HG02981 (cell line): Measurements from ENCODE around the gene AP1M2.
"Not testable (repeated sequence)": the region's sequence is repeated elsewhere in the genome, so short reads cannot be mapped to it uniquely, and the experiment has no call there.

Experiments
- ATAC-seq: cut with Tn5 transposase; IDR thresholded peaks from one replicate; pipeline ENCODE4 v1.9.1; 2021; ENCODE audit warnings: mild to moderate bottlenecking, moderate library complexity; ENCODE audit not compliant: unreplicated experiment

AP1M2 gene

DNA sequence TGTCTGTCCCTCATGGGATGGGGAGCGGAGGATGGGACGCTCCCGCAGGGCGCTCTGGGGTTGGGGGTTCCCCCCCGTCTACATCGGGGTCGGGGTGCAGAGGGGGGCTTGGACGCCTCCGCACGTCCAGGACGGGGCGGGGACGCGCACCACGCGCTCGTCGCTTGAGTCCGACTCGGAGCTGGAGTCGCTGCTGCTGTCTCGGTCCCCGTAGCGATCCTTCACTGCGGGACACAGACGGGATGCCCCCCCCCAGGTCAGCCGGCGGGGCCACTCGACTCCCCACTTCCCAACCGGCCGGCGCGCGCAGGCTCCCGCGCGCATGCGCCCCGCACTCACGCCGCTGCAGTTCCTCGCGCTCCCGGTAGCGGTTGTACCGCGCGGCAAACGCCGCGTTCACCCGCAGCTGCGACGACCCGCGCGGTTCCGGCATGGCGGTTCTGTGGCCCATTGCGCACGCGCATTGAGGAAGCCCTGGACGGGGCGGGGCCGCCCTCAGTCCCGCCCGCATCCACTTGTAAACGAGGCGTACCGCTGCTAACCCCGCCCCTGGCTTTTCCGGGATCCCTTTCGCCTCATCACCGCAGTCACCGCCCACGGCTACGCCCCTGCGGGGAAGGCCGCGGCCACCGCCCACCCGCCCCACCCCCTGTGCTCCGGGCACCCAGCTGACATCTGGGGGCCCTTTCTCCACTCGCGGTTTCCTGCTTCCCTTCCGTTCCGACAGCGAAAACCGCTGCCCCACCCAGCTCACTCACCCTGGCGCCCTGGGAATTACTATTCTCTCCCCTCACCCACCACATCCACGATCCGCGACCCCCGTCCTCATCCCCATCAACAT, 21.3 kb downstream of the AP1M2 start, which contains the start of gene KRI1:
Gene KRI1, minus strand, starts transcription at position 444 of the 841 bp plus-strand sequence. Its CDS starts 11 bp downstream, at position 433.
- ATAC-seq: peak; percentile 39

DNA sequence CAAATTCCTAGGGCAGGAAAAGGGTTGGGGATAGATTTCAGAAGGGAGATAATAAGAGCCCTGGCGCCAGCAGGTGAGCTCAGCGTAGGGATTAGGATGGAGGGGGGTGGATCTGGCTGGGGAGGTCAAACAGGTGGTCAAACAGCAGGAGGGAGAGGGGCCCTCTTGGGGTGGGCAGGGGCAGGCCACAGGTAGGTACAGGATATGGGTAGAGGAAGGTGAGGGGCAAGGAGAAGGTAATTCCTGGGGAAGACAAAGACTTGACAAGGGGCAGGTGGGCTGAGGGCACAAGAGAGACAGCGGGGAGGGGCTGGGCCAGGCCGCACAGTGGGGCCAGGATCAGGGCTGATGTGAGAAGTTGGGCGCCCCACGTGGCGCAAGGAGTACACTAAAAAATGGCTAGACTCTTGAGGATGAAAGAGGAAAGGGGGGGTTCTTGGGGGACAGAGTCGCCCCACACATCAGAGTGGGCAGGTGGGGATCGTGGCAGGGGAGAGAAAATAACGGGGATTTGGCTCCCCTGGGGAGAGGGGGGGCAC, 22.0 kb downstream of the AP1M2 start:
- ATAC-seq: no peak

DNA sequence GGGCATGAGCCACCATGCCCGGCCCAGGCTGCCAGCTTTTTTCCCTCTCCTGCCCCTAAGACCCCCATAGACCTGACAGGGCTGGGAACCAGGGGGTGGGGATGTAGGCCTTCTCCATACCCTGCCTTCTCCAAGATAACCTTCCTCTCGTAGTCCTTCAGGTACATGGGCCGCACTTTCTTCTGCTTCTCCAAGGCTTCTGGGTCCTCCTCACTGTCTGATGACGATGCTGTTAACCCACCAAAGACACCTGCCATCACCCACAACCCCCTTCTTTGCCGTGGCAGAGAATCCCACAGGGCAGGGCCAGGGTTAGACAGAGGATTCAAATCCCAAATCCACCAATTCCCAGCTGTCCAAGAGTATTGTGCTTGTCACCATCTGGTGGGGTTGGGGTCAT, 24.5 kb downstream of the AP1M2 start:
- no peak for ATAC-seq

DNA sequence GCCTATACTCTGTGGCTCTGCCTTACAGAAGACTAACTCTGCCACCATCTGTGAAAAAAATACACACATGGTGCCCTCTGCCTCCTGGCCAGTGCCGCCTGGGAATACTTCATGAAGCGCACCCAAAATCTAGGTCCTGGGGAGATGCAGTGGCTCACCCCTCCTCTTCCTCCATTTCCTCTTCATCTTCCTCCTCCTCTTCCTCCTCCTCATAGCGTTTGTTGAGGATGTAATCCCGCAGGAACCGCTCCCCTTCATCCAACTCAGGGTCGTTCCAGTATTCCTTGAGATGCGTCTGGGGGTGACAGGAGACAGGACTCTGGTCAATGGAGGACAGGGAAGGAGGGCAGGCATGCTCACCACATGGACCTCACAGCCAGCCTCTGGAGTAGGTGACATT, 27.0 kb downstream of the AP1M2 start:
- no peak for ATAC-seq

DNA sequence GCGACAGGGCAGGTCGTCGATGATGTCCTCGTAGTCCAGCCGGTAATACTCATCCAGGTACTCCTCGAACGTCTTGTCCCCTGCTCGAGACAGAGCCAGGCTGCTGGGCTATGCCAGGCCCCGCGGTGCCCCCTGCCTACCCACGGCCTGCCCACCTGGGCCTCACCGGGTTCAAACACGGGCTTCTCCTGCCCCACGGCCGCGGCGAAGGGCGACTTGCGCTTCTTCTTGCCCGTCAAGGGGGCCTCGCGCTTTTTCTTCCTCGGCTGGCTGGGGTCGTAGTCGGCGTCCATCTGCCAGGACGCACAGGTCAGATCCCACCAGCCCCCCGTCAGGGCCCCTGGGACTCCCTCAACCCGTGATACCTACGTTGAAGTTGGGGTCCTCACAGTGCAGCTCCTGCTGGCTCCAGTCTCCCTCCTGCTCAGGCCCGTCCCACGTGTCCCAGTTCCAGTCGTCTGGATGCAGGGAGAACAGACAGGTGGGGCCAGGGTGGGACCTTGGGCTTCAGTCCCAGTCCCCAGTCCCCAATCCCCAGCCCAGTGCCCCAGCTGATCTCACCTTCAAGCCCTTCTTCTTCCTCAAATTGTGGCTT, 29.4 kb downstream of the AP1M2 start:
- no peak for ATAC-seq

DNA sequence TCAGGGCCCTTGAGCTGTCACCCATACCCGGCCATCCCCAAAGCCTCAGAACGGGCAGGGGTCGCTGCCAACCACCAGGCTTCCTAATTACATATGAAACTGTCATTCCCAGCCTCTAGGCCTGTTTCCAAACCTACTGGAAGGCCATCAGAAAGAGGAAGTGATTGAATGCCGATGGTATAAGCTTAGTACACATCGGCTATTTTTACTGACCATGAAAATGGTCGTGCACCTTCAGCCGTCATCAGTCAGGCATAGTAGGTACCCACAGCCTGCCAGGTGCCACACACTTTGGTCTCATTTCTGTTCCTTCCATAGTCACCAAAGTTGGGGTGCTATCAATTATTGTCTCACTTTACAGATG, 31.5 kb downstream of the AP1M2 start:
- ATAC-seq: no peak

DNA sequence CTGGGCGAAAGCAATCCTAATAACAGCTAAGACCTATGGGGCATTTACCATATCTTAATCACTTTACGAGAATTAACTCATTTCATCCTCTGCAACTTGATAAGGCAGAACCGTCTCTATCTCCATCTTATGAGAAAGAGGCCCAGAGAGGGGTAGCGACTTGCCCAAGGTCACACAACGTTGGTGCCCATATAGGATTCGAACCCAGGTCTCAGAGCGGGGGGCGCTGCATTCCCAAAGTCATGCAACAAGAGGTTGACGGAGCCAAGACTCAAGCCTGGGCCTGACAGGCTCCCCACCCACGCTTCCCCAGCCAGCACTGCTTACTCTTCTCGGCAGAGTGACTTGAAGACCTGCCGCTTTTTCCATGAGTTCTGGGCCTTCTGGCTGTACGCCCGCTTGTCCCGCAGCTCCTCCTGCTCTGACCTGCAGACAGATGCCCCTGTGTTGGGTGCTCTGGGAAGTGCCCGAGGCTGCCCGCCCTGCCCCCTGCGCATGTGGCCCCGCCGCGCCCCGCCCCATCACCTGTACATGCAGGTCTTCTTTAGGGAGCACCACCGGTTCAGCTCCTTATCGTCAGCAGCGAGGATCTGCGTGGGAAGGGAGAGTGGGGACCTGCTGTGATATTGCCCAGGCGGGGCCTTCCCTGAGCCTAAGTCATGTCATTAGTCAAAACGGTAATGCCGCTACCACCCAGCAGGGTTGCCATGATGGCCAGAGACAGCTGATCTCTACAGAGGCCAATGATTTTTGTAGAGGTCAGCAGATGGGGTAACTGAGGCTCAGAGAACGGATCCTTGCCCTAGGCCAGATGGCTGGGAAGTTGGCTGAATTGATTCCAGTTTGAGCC, 32.1 kb downstream of the AP1M2 start:
- no peak for ATAC-seq

DNA sequence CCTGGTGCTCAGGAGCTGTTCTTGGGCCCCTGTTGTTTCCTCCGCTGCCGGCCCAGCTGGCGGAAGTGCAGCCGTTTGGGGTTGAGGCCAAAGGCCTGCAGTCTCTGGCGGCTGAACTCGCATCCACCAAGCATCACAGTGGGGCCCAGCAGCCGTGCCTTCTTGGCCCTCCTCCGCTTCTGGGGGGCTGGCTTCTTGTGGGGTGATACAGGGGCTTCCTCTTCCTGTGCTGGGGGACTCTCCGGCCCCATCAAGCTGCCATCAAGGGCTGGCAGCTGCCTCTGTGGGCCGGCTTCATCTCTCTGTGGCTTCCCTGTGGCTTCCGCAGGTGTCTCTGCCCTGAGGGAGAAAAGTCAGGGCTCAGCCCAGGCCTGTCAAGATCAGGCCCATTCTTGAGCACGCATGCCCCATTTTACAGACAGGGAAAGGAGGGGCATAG, 33.1 kb downstream of the AP1M2 start:
- peak; percentile 73 for ATAC-seq

DNA sequence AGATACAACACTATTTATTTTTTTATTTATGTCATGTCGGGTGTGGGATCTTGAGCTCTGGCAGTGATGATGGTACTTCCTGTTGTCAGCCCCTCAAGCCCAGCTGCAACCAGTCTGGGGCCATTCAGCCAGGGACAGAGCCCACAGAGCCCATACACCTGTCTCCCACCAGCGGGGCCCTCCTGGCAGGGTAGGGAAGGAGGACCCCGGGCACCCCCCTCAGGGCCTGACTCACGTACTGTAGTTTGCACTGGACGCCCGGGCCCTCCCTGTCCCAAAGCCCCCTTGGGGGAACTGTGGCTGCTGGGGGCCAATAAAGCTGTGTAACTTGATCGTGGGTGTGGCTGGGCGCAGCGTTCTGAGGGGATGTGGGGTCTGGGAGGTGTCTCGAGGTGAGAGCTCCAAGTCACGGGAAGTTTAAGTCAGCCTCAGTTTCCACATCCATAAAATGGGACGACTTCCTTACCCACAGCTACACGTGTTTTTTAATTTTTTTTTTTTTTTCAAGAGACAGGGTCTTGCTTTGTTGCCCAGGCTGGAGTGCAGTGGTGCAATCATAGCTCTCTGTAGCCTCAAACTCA, 33.9 kb downstream of the AP1M2 start:
- no peak for ATAC-seq

DNA sequence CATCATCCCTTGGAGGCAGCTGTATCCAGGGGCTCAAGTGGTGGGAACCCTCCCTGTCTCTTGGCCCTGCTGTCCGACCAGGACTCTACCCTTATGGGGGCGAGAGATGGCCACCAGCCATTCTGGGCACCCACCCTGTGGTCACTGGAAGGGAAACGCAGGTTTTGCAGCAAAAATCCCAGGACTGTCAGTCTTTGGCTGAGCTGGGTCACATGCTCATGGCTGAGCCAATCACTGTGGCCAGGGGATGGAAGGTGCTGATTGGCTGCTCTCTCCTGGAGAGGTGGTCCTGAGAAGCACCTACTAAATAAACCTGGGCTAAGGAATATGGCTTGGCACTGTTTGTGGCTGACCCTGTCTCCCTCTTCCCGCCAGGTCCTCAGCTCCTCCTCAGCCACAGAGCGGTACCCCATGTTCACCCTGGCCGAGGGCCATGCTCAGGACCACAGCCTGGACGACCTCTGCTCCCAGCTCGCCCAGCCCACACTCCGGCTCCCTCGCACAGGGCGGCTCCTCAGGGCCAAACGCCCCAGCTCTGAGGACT, 34.5 kb downstream of the AP1M2 start:
- no peak for ATAC-seq

DNA sequence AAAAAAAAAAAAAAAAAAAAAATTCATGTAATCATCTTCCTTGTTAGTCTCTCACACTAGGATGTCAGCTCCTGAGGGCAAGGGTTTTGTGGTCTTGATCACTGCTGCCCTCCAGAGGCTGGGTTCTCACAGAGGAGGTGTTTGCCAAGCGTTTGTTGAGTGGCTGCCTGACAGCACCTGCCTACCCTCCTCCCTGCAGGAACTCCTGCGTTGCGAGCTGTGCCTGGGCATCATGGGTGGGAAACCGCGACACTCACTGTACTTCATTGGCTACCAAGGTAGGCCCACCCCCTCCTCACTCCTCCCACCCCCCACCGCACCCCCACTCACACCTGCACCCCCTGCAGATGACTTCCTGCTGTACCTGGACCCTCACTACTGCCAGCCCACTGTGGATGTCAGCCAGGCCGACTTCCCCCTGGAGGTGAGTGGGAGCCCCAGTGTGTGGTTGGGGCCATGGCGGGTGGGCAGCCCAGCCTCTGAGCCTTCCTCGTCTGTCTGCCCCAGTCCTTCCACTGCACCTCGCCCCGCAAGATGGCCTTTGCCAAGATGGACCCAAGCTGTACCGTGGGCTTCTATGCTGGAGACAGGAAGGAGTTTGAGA, 35.3 kb downstream of the AP1M2 start:
- ATAC-seq: no peak

DNA sequence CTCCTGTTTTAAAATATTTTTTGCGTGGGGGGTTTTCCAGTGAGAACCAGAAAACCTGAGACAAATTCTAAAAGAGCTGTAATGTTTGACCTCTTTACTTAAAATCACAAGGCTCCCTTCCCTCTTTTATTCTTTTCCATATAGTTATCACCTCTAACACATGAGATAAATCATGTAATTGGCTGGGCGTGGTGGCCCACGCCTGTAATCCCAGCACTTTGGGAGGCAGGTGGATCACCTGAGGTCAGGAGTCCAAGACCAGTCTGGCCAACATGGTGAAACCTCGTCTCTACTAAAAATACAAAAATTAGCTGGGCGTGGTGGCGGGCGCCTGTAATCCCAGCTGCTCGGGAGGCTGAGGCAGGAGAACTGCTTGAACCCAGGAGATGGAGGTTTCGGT, 36.1 kb downstream of the AP1M2 start:
- not testable (repeated sequence) for ATAC-seq

DNA sequence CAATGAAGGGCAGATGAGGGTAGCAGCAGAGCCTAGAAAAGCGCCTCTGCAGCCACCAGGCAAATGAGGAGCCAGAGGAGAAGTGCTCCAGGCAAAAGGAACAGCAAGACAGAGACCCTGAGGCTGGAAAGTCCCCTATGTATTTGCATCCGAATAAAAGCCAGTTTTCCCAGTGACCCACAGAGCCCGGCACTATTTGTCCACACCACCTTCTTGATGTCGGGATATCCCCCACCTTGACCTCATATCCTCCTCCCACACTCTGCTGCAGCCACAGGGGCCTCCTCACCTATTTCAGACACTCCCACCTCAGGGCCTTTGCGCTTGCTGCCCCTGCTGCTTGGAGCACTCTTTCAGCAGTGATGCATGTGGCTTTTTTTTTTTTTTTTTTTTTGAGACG, 36.8 kb downstream of the AP1M2 start:
- ATAC-seq: no peak

DNA sequence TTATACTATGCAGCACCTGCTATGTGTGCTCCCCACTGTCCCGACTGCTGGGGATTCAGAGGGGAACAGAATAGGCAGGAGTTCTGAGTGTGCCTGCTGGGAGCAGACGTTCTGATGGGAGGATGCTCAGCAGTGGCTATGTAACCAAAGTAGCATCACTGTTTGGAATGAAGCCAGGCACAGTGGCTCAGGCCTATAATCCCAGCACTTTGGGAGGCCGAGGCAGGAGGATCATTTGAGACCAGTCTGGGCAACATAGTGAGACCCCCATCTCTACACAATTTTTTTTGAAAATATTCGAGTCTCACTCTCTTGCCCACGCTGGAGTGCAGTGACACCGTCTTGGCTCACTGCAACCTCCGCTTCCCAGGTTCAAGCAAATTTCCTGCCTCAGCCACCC, 37.4 kb downstream of the AP1M2 start:
- no peak for ATAC-seq

DNA sequence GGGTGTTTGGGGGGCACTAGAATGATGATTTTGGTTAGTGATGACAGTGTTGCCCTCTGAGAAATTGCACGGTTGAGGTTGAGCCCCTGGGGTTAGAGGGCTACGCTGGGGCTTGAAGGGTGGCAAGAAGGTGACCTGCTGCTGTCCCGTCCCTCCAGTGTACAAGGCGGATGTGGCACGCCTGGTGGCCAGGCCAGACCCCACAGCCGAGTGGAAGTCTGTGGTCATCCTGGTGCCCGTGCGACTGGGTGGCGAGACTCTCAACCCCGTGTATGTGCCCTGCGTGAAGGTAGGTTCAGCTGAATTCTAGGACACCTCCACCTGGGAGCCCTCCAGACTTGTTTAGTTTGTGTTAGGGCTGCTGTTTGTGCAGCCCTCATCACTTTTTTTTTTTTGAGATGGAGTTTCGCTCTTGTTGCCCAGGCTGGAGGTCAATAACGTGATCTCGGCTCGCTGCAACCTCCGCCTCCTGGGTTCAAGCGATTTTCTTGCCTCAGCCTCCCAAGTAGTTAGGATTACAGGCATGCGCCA, 38.3 kb downstream of the AP1M2 start:
- ATAC-seq: no peak

DNA sequence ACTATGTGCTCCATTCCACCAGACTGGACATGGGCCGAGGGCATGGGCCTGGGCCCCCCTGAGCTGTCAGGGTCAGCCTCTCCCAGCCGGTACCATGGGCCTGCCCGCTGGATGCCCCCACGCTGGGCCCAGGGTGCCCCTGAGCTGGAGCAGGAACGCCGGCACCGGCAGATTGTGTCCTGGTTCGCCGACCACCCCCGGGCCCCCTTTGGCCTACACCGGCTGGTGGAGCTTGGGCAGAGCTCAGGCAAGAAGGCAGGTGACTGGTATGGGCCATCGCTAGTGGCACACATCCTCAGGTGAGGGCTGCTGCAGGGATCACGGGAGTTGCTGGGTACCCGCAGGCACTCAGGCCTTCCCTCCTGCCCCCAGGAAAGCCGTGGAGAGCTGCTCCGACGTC, 40.3 kb downstream of the AP1M2 start:
- ATAC-seq: no peak

DNA sequence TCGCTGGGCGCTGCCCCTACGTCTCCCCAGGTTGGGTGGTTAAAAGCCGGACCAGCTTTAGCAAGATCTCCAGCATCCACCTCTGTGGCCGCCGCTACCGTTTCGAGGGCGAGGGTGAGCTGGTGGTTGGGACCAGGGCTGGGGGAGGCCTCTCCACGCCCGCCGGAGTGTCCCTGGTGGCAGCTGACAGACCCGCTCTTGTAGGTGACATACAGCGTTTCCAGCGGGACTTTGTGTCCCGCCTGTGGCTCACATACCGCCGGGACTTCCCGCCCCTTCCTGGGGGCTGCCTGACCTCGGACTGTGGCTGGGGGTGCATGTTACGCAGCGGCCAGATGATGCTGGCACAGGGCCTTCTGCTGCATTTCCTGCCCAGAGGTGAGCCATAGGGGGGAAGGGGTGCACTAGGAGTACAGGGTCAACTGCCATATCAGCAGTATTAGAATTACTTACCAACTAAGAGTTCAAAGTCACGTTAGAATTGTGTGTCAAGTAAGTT, 42.3 kb downstream of the AP1M2 start:
- no peak for ATAC-seq

DNA sequence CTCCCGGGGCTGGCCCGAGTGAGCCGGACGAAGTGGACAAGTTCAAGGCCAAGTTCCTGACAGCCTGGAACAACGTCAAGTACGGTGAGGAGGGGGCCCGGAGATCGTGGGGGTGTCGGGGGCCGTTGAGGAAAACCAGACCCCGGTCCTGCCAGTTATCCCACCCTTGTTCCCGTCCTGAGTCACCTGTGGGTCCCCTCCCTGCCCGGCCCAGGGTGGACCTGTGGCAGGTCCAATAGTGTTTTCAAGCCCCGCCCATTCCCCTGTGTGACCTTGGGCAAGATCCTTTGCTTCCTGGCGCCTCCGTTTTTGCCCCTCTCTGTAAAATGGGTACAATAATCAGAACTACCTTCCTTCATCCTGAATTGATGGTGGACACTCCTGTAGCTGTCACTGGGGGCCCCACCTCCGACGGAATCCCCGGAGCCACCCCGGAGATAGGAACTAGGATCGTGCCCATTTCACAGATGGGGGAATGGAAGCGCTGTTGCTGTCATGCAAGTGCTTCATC, 42.8 kb downstream of the AP1M2 start:
- peak; percentile 23 for ATAC-seq

DNA sequence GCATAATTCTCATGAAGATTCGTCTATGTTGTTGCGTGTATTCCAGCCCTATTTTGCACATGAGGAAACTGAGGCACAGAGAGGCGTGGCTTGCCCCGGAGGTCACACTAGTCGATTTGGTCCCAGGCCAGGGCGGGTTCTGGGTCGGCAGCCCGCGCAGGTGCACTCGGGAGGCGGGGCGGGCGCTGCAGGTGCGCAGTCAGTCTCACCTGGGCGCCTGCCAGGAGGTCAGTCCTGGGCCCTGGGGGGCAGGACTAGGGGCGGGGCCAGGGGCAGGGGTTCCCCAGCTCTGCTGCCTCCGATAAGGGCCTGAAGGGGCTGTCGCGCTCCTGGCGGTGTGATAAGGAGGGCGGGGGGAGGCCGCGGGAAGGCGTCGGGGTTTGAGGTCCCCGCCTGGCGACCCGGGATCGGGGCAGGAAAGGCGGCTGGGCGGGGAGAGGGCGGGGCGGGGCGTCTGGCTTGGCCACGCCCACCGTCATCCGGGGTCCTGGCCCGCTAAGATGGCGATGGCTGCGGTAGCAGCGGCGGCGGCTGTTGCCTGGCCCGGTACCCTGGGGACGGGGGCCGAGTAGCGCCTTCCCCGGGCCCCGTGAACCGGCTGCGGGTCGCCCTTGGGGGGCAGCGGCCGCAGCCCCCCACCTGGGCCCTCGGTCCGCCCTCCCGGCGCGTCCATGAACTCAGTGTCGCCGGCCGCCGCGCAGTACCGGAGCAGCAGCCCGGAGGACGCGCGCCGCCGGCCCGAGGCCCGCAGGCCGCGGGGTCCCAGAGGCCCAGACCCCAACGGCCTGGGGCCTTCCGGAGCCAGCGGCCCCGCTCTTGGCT, 43.5 kb downstream of the AP1M2 start, which contains the start of gene ATG4D:
Gene ATG4D, plus strand, starts transcription at position 485 of the 822 bp plus-strand sequence. Its CDS starts 187 bp downstream, at position 672.
- ATAC-seq: peak; percentile 75
